ENCODE results near the gene DDN. TPM values are rescaled to one million over a fixed set of nuclear protein-coding genes. Genes with fewer than 3 reads are reported as not detected.

Gene DDN
- total and polyA plus RNA-seq, 2 donors, result 0.09 to 0.18 TPM

DNA sequence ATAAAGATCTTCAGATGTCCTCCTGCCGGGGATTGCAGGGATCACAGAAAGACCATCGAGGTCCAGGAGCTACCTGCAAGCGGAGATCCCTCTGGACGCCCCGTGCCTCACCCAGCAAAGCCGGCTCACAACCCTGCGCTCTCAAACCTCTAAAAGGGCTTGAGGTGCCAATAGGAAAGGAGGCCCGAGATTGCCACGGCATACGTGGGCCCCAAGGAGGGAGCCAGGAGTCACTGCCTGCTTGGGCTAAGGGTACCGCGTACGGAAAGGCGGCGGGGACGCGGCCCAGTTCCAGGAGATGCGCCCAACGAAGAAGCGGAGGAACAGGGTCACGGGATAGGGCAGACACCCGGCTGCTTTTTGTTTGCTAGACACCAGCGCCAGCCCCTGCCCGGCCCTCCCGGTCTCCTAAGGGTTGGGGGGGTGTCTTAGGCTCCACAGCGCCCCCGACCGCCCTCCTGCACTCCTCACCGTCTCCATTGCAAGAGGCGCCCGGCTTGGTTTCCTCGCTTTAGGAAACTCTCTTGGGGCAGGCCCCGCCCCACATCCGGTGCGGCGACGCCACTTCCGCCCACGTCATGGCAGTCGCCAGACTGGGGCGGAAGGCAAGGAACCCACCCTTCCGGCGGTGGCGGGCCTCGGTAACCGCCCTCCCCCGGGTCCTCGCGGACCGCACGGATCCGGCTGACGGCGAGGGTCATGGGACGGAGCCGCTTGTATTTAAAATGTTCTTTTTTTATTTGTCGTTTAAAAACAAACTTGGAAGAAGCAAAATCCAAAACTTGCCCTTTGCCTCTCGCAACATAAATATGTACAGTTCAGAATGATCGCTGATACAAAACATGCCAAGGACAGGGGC lies 19.3 kb upstream of the DDN start, which contains the start of gene PRKAG1:
TSS of gene PRKAG1 (minus strand) at position 516 of the 859 bp plus-strand sequence. CDS start at position 480, 36 bp downstream.
- peak within 1 kb of the TSS; percentile 95 to 96 for H3K27ac ChIP-seq (ENCODE audit: low read depth in 1 of 2, low read length in 1 of 2)
- H3K4me3 ChIP-seq (ENCODE audit: low read length in 2 of 2), result peak within 1 kb of the TSS; percentile 80 to 88
- peak; percentile 86 to 98 (median 96) for DNase-seq (ENCODE audit: low read depth in 6 of 9, low spot score in 9 of 9)
- WGBS, result under 1% methylated on average over 59 of the region's 59 CpGs
- no peaks in the 10 kb centered on the region for H3K27me3 ChIP-seq (ENCODE audit: control insufficient read depth in 2 of 2, insufficient read depth in 1 of 2, low read length in 1 of 2)
- no peaks in the 10 kb centered on the region for H3K9me3 ChIP-seq (ENCODE audit: control insufficient read depth in 2 of 2, insufficient read depth in 1 of 2, low read length in 1 of 2)
- H3K4me1 ChIP-seq (ENCODE audit: control insufficient read depth in 2 of 2, insufficient read depth in 2 of 2, low read length in 2 of 2), result peaks cover 13 to 21% of the 10 kb centered on the region in 2 donors
- peaks cover 27 to 29% of the 10 kb centered on the region in 2 donors for H3K36me3 ChIP-seq (ENCODE audit: control insufficient read depth in 2 of 2, insufficient read depth in 2 of 2, low read length in 1 of 2)

GRCh38 chr12:49017891-49018260 lies 18.7 kb upstream of the DDN start:
- peaks cover 13 to 21% of the 10 kb centered on the region in 2 donors for H3K4me1 ChIP-seq (ENCODE audit: control insufficient read depth in 2 of 2, insufficient read depth in 2 of 2, low read length in 2 of 2)
- H3K27ac ChIP-seq (ENCODE audit: low read depth in 1 of 2, low read length in 1 of 2), result peak overlapping the region; percentile 95 to 96
- H3K27me3 ChIP-seq (ENCODE audit: control insufficient read depth in 2 of 2, insufficient read depth in 1 of 2, low read length in 1 of 2), result no peaks in the 10 kb centered on the region
- peak overlapping the region; percentile 80 to 88 for H3K4me3 ChIP-seq (ENCODE audit: low read length in 2 of 2)
- no peaks in the 10 kb centered on the region for H3K9me3 ChIP-seq (ENCODE audit: control insufficient read depth in 2 of 2, insufficient read depth in 1 of 2, low read length in 1 of 2)
- WGBS, result under 1% methylated on average over 8 of the region's 8 CpGs
- DNase-seq (ENCODE audit: low read depth in 6 of 9, low spot score in 9 of 9), result peak in 1 of 9 donors; percentile 16
- peaks cover 24 to 26% of the 10 kb centered on the region in 2 donors for H3K36me3 ChIP-seq (ENCODE audit: control insufficient read depth in 2 of 2, insufficient read depth in 2 of 2, low read length in 1 of 2)

GRCh38 chr12:49015196-49015595 lies 16.0 kb upstream of the DDN start:
- H3K9me3 ChIP-seq (ENCODE audit: control insufficient read depth in 2 of 2, insufficient read depth in 1 of 2, low read length in 1 of 2), result no peaks in the 10 kb centered on the region
- no peaks in the 10 kb centered on the region for H3K27me3 ChIP-seq (ENCODE audit: control insufficient read depth in 2 of 2, insufficient read depth in 1 of 2, low read length in 1 of 2)
- H3K36me3 ChIP-seq (ENCODE audit: control insufficient read depth in 2 of 2, insufficient read depth in 2 of 2, low read length in 1 of 2), result peaks cover 15 to 16% of the 10 kb centered on the region in 2 donors
- WGBS, result 100% methylated on average over 1 of the region's 1 CpG
- no peak for DNase-seq (ENCODE audit: low read depth in 6 of 9, low spot score in 9 of 9)
- no peak overlapping the region for H3K4me3 ChIP-seq (ENCODE audit: low read length in 2 of 2)
- no peak overlapping the region for H3K27ac ChIP-seq (ENCODE audit: low read depth in 1 of 2, low read length in 1 of 2)
- peaks cover 13 to 21% of the 10 kb centered on the region in 2 donors for H3K4me1 ChIP-seq (ENCODE audit: control insufficient read depth in 2 of 2, insufficient read depth in 2 of 2, low read length in 2 of 2)

DNA sequence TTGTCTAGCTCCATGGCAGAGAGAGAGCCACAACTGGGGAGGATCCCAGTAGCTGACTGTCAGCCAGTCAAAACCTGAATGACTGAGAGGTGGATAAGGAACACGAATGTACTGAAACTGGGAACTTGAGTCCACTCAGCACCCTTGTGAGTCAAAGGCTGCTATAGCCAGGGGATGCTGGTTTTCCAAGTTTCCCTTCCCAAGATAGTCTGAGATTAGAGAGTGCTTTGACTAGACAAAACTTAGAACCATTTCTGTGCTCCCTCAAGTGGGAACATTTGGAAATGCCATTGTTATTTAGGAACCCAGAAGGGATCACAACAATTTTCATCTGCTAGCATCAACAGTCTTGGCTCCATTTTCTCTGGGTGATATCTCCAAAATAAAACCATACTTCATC lies 15.4 kb upstream of the DDN start:
- 96% methylated on average over 1 of the region's 1 CpG for WGBS
- DNase-seq (ENCODE audit: low read depth in 6 of 9, low spot score in 9 of 9), result no peak
- H3K4me1 ChIP-seq (ENCODE audit: control insufficient read depth in 2 of 2, insufficient read depth in 2 of 2, low read length in 2 of 2), result peaks cover 12 to 15% of the 10 kb centered on the region in 2 donors
- H3K9me3 ChIP-seq (ENCODE audit: control insufficient read depth in 2 of 2, insufficient read depth in 1 of 2, low read length in 1 of 2), result no peaks in the 10 kb centered on the region
- H3K4me3 ChIP-seq (ENCODE audit: low read length in 2 of 2), result no peak overlapping the region
- no peak overlapping the region for H3K27ac ChIP-seq (ENCODE audit: low read depth in 1 of 2, low read length in 1 of 2)
- H3K36me3 ChIP-seq (ENCODE audit: control insufficient read depth in 2 of 2, insufficient read depth in 2 of 2, low read length in 1 of 2), result peaks cover 18% of the 10 kb centered on the region in 2 donors
- no peaks in the 10 kb centered on the region for H3K27me3 ChIP-seq (ENCODE audit: control insufficient read depth in 2 of 2, insufficient read depth in 1 of 2, low read length in 1 of 2)

DNA sequence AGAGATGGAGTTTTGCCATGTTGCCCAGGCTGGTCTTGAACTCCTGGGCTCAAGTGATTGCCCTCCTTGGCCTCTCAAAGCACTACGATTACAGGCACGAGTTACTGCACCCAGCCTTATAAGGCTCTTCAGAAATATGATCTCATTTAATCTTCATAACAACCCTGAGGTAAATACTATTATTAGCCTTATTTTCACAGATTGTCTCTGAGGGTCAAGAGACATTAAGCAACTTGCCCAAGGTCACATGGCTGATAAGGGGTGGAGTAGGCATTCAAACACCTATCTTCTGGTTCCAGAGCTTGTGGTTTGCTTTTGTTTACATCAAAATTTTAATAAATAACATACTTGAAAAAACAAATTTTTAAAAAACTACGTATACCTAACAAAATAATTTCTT lies 14.3 kb upstream of the DDN start:
- H3K9me3 ChIP-seq (ENCODE audit: control insufficient read depth in 2 of 2, insufficient read depth in 1 of 2, low read length in 1 of 2), result no peaks in the 10 kb centered on the region
- peaks cover 18 to 26% of the 10 kb centered on the region in 2 donors for H3K36me3 ChIP-seq (ENCODE audit: control insufficient read depth in 2 of 2, insufficient read depth in 2 of 2, low read length in 1 of 2)
- no peaks in the 10 kb centered on the region for H3K27me3 ChIP-seq (ENCODE audit: control insufficient read depth in 2 of 2, insufficient read depth in 1 of 2, low read length in 1 of 2)
- H3K27ac ChIP-seq (ENCODE audit: low read depth in 1 of 2, low read length in 1 of 2), result no peak overlapping the region
- no peak overlapping the region for H3K4me3 ChIP-seq (ENCODE audit: low read length in 2 of 2)
- no peak for DNase-seq (ENCODE audit: low read depth in 6 of 9, low spot score in 9 of 9)
- WGBS, result 98% methylated on average over 3 of the region's 3 CpGs
- H3K4me1 ChIP-seq (ENCODE audit: control insufficient read depth in 2 of 2, insufficient read depth in 2 of 2, low read length in 2 of 2), result peaks cover 8 to 10% of the 10 kb centered on the region in 2 donors

- no peak overlapping the region for H3K27ac ChIP-seq (ENCODE audit: low read depth in 1 of 2, low read length in 1 of 2)
- no peak for DNase-seq (ENCODE audit: low read depth in 6 of 9, low spot score in 9 of 9)
- no peaks in the 10 kb centered on the region for H3K9me3 ChIP-seq (ENCODE audit: control insufficient read depth in 2 of 2, insufficient read depth in 1 of 2, low read length in 1 of 2)
- H3K4me1 ChIP-seq (ENCODE audit: control insufficient read depth in 2 of 2, insufficient read depth in 2 of 2, low read length in 2 of 2), result peaks cover 3 to 6% of the 10 kb centered on the region in 2 donors
- peaks cover 18 to 29% of the 10 kb centered on the region in 2 donors for H3K36me3 ChIP-seq (ENCODE audit: control insufficient read depth in 2 of 2, insufficient read depth in 2 of 2, low read length in 1 of 2)
- H3K27me3 ChIP-seq (ENCODE audit: control insufficient read depth in 2 of 2, insufficient read depth in 1 of 2, low read length in 1 of 2), result no peaks in the 10 kb centered on the region
- no peak overlapping the region for H3K4me3 ChIP-seq (ENCODE audit: low read length in 2 of 2)
These were observed 13.6 kb upstream of the DDN start for GRCh38 chr12:49012739-49013138.

- Histone ChIP-seq H3K4me3 (ENCODE audit: low read length in 2 of 2) (no peak overlapping the region), H3K9me3 (ENCODE audit: control insufficient read depth in 2 of 2, insufficient read depth in 1 of 2, low read length in 1 of 2) (no peaks in the 10 kb centered on the region), H3K4me1 (ENCODE audit: control insufficient read depth in 2 of 2, insufficient read depth in 2 of 2, low read length in 2 of 2) (no peaks in the 10 kb centered on the region), H3K27ac (ENCODE audit: low read depth in 1 of 2, low read length in 1 of 2) (no peak overlapping the region), H3K36me3 (ENCODE audit: control insufficient read depth in 2 of 2, insufficient read depth in 2 of 2, low read length in 1 of 2) (peaks cover 23 to 34% of the 10 kb centered on the region in 2 donors), H3K27me3 (ENCODE audit: control insufficient read depth in 2 of 2, insufficient read depth in 1 of 2, low read length in 1 of 2) (no peaks in the 10 kb centered on the region)
- DNase-seq (ENCODE audit: low read depth in 6 of 9, low spot score in 9 of 9), result no peak
- WGBS, result 97% methylated on average over 3 of the region's 3 CpGs
These were observed 11.0 kb upstream of the DDN start for GRCh38 chr12:49010092-49010668.

DNA sequence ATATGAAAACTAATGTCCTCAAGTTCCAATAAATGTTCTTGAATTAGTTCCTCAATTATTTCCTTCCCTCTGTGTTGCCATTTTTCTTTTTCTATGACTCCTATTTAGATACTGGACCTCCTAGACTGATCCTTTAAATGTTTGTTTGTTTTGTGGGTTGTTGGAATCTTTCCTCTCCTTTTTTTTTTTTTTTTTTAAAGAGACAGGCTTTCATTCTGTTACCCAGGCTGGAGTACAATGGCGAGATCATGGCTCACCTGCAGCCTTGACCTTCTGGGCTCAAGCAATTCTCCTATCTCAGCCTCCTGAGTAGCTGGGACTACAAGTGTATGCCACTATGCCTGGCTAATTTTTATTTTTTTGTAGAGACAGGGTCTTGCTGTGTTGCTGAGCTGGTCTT lies 9.8 kb upstream of the DDN start:
- Histone ChIP-seq H3K27me3 (ENCODE audit: control insufficient read depth in 2 of 2, insufficient read depth in 1 of 2, low read length in 1 of 2) (no peaks in the 10 kb centered on the region), H3K4me1 (ENCODE audit: control insufficient read depth in 2 of 2, insufficient read depth in 2 of 2, low read length in 2 of 2) (no peaks in the 10 kb centered on the region), H3K4me3 (ENCODE audit: low read length in 2 of 2) (no peak overlapping the region), H3K36me3 (ENCODE audit: control insufficient read depth in 2 of 2, insufficient read depth in 2 of 2, low read length in 1 of 2) (peaks cover 35 to 46% of the 10 kb centered on the region in 2 donors), H3K27ac (ENCODE audit: low read depth in 1 of 2, low read length in 1 of 2) (no peak overlapping the region), H3K9me3 (ENCODE audit: control insufficient read depth in 2 of 2, insufficient read depth in 1 of 2, low read length in 1 of 2) (no peaks in the 10 kb centered on the region)
- 94% methylated on average over 1 of the region's 1 CpG for WGBS
- DNase-seq (ENCODE audit: low read depth in 6 of 9, low spot score in 9 of 9), result no peak

DNA sequence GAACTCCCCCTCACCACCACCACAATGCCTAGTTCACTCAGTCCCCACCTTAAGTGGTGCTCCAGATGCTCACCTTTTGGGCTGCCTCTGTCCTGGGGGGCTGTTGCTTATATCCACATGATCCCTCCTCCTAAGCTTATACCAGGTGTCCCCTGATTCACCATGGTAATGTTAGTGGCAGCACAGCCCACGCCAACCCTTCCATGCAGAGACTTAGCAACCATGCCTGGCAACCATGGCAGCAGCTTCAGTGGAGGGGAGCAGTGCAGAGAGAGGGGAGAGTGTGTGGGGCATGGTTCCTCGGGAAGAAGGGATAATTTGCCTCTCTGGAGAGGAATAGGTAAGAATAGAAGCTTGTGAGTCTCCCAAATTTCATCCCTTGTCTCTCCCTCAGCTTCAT lies 1.2 kb upstream of the DDN start:
- H3K4me1 ChIP-seq (ENCODE audit: control insufficient read depth in 2 of 2, insufficient read depth in 2 of 2, low read length in 2 of 2), result peaks cover 17 to 37% of the 10 kb centered on the region in 2 donors
- DNase-seq (ENCODE audit: low read depth in 6 of 9, low spot score in 9 of 9), result no peak
- H3K36me3 ChIP-seq (ENCODE audit: control insufficient read depth in 2 of 2, insufficient read depth in 2 of 2, low read length in 1 of 2), result peaks cover 40 to 45% of the 10 kb centered on the region in 2 donors
- 93% methylated on average over 2 of the region's 2 CpGs for WGBS
- peaks cover 1 to 8% of the 10 kb centered on the region in 2 donors for H3K9me3 ChIP-seq (ENCODE audit: control insufficient read depth in 2 of 2, insufficient read depth in 1 of 2, low read length in 1 of 2)
- no peak overlapping the region for H3K4me3 ChIP-seq (ENCODE audit: low read length in 2 of 2)
- H3K27ac ChIP-seq (ENCODE audit: low read depth in 1 of 2, low read length in 1 of 2), result no peak overlapping the region
- peaks cover 54 to 60% of the 10 kb centered on the region in 2 donors for H3K27me3 ChIP-seq (ENCODE audit: control insufficient read depth in 2 of 2, insufficient read depth in 1 of 2, low read length in 1 of 2)
